ENCODE measurements around the gene CHPF. TPM values are rescaled to one million over a fixed set of nuclear protein-coding genes. Genes with fewer than 3 reads are reported as not detected.

CHPF gene
- total RNA-seq, 1 experiment from 2014 or later: 26.4 TPM

DNA sequence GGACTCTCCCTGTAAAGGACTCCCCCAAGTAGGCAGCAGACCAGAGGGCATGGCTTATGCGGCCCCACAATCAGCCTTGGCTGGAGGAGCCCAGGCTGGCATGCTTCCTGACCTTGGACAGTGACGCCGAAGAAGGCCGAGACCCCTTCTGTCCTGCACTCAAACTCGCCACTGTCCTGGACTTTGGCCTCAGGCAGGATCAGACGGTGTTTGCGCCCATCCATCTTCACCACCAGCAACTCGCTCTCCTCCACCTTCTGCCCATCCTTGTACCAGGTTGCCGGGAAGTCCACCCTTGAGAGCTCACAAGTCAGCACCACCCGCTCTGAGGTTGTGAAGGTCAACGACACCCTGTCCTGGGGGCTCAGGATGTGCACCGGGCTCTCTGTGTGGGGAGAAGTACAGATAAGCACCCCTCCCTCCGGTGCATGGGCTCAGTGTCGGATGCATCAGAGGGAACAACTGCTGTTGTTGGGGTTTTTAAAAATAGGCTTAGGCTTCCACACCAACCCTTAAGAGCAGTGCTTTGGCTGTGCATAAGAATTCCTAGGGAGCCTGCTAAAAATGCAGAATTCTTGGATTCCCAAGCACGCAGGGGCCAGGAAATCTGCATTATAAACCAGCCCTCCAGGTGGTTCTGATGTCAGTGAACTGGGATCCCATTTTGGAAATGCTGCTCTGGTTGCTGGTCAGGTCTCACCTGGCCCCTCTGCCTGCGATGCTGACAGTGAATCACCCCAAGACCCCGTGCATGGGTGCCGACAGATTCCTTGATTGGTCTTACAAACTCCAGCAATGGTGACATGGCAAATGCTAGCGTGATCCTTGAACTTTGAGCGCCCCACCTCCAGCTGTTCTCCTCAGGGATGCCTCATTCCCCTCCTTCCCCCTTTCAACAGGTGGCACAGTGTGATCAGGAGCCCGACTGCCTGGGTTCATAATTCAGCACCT lies 21.8 kb upstream of the CHPF start:
- ChIA-PET POLR2A (interaction anchor here (0.6 kb wide), 1 partner anchor 10 kb away, joined by 3 read pairs; no protein-coding TSS in a partner anchor), CTCF (no interaction called here)
- DNase-seq: no peak
- no peaks in the 10 kb centered on the region for H3K27me3 Mint-ChIP-seq (ENCODE audit: insufficient read depth, unreplicated experiment)
- no TSS peak for BruUV-seq (replicated peaks)
- Histone ChIP-seq H3K9me3 (no peaks in the 10 kb centered on the region), H3K27me3 (replicated peaks; ENCODE audit: control insufficient read depth, insufficient read depth, low read length) (no peaks in the 10 kb centered on the region), H3K36me3 (ENCODE audit: control insufficient read depth, insufficient read depth, low read length) (no peaks in the 10 kb centered on the region), H3K4me1 (peaks cover 32% of the 10 kb centered on the region), H3K4me3 (ENCODE audit: low read depth, low read length) (no peak overlapping the region)
- peaks cover 18% of the 10 kb centered on the region for H3K36me3 Mint-ChIP-seq (ENCODE audit: insufficient read depth, unreplicated experiment)
- intact Hi-C loops (cut with micrococcal nuclease; ENCODE audit: unreplicated experiment): no loop called here
- no peaks in the 10 kb centered on the region for H3K9me3 Mint-ChIP-seq (ENCODE audit: unreplicated experiment)
- H3K27ac Mint-ChIP-seq (ENCODE audit: unreplicated experiment): no peak overlapping the region
- TF ChIP-seq, protein P1, sequence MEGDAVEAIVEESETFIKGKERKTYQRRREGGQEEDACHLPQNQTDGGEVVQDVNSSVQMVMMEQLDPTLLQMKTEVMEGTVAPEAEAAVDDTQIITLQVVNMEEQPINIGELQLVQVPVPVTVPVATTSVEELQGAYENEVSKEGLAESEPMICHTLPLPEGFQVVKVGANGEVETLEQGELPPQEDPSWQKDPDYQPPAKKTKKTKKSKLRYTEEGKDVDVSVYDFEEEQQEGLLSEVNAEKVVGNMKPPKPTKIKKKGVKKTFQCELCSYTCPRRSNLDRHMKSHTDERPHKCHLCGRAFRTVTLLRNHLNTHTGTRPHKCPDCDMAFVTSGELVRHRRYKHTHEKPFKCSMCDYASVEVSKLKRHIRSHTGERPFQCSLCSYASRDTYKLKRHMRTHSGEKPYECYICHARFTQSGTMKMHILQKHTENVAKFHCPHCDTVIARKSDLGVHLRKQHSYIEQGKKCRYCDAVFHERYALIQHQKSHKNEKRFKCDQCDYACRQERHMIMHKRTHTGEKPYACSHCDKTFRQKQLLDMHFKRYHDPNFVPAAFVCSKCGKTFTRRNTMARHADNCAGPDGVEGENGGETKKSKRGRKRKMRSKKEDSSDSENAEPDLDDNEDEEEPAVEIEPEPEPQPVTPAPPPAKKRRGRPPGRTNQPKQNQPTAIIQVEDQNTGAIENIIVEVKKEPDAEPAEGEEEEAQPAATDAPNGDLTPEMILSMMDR (IDR thresholded peaks at IDR 0.05; ENCODE audit: insufficient read depth in 1 of 2, low read depth in 1 of 2, low read length in 1 of 2, severe bottlenecking in 1 of 2, unreplicated experiment in 1 of 2): no peak
- no peak overlapping the region for H3K4me3 Mint-ChIP-seq (ENCODE audit: unreplicated experiment)
- H3K4me1 Mint-ChIP-seq (ENCODE audit: low read depth, unreplicated experiment): peaks cover 15% of the 10 kb centered on the region

DNA sequence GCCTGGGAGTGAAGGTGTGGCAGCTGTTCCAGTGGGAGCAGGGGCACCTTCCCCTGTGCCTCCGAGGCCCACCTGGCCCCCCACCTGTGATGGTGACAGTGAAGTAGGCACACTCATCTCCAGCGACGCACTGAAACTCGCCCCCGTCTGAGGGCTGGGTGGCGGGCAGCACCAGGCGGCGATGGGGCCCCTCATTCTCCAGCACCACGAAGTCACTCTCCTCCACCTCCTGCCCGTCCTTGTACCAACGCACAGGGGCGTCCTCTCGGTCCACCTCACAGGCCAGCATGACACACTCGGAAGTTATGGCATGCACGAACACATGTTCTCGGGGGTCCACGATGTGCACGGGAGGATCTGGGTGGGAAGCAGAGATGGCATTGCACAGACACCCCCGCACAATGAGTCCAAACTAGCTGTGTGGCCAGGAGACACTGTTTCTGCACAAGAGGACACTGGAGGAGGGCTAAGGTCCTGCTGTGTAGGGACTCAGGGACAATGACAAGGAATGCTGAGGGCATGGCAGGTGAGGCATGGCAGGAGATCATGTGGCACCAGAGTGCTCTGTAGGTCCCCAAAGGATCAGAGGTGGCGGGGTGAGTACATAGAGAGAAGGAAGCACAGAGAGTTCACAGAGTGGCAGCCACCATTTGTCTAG lies 19.8 kb upstream of the CHPF start:
- POLR2A ChIA-PET: interaction anchor here (0.6 to 2.1 kb wide), 2 partner anchors 34 to 521 kb away, joined by 4 to 13 read pairs; partner anchors contain the start of gene STK11IP
- no peaks in the 10 kb centered on the region for H3K27me3 Mint-ChIP-seq (ENCODE audit: insufficient read depth, unreplicated experiment)
- no peak overlapping the region for H3K27ac Mint-ChIP-seq (ENCODE audit: unreplicated experiment)
- H3K4me1 Mint-ChIP-seq (ENCODE audit: low read depth, unreplicated experiment): peaks cover 15% of the 10 kb centered on the region
- no peak overlapping the region for H3K4me3 Mint-ChIP-seq (ENCODE audit: unreplicated experiment)
- DNase-seq: no peak
- Histone ChIP-seq H3K36me3 (ENCODE audit: control insufficient read depth, insufficient read depth, low read length) (no peaks in the 10 kb centered on the region), H3K4me1 (peaks cover 25% of the 10 kb centered on the region), H3K27me3 (replicated peaks; ENCODE audit: control insufficient read depth, insufficient read depth, low read length) (no peaks in the 10 kb centered on the region; the same call in 1 of the 2 replicates), H3K9me3 (no peaks in the 10 kb centered on the region), H3K4me3 (ENCODE audit: low read depth, low read length) (no peak overlapping the region)
- BruUV-seq (replicated peaks): no TSS peak
- peaks cover 18% of the 10 kb centered on the region for H3K36me3 Mint-ChIP-seq (ENCODE audit: insufficient read depth, unreplicated experiment)
- TF ChIP-seq, protein P1 (IDR thresholded peaks at IDR 0.05; ENCODE audit: insufficient read depth in 1 of 2, low read depth in 1 of 2, low read length in 1 of 2, severe bottlenecking in 1 of 2, unreplicated experiment in 1 of 2): no peak
- CTCF ChIA-PET: no interaction called here
- intact Hi-C loops (cut with micrococcal nuclease; ENCODE audit: unreplicated experiment): loop anchor here (5.0 kb wide), 1 partner anchor 34 kb away; the partner anchor contains the start of gene STK11IP
- H3K9me3 Mint-ChIP-seq (ENCODE audit: unreplicated experiment): no peaks in the 10 kb centered on the region

All from Caco-2 (cell line).